HK-2 (cell line): Measurements from ENCODE around the gene C20orf144.

Experiments
- DNase-seq: peaks from one replicate; pipeline ENCODE4 v3.0.0-alpha.2; 2018; ENCODE audit not compliant: unreplicated experiment

Gene C20orf144

DNA sequence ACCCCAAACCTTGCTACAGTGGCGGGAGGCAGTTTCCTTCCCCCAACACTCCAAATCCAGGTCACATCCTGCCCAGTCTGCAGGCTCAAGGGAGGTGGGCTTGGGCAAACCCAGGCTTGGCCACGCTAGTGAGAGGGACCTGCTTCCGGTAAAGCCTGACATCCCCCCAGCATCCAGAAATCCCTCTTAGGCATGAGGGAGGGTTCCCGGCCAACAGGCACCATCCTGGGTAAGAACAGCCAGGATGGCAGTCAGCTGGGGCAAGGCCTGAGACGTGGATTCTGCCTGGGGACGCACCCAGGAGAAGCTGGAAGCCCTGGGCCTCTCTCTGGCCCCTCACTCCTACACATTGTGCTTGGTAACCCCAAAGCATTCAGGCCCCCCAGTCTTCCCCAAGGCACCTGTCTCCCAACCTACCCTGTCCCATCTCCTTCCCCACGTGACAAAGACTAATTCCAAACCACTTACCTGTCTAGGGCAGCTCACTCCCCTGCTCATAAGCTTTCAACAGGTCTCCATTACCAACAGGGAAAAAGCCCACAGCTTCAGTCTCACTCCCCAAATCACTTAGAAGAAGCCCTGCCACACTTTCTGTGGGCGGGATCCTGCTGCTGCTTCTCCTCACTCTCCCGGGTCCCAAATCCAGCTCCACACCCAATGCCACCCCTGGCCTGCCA lies 2.1 kb downstream of the C20orf144 start:
- no peak for DNase-seq

DNA sequence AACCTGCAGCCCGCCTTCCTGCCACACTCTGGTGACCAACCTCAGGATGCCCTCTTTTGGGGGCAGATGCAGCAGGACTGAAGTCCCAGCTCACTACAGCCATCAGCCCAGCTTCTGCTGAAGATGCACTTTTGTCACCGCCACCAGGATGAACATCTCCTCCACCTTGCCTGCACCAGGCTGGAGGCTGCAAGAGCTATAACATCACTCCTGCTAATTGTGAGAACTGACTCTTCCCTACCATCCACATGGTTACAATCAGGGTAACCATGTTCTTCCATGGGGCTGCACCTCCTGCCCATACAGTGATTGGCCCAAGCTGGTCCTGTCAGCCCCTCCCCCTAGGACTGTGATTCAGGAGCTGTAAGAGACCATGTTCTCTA lies 2.6 kb downstream of the C20orf144 start:
- no peak for DNase-seq

GRCh38 chr20:33666293-33667244 lies 4.4 kb downstream of the C20orf144 start, which contains the start of gene ACTL10:
Gene ACTL10 (plus strand): TSS chr20:33666943. CDS start chr20:33667498, 555 bp downstream.
- peak; percentile 100 for DNase-seq

DNA sequence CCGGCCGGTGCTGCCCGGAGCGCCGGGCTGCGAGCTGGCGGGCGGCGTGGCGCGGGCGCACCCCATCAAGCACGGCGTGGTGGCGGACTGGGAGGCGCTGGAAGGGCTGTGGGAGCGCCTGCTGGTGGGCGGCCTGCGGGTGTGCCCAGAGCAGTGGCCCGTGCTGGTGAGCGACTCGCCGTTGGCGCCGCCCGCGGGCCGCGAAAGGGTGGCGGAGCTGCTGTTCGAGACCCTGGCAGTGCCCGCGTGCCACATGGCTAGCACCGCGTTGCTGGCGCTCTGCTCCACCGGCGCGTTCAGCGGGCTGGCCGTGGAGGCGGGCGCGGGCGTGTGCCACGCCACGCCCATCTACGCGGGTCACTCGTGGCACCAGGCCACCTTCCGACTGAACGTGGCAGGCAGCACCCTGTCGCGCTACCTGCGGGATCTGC lies 5.1 kb downstream of the C20orf144 start:
- peak; percentile 81 for DNase-seq

- peak; percentile 93 for DNase-seq
Measured at GRCh38 chr20:33667676-33668465, 5.7 kb downstream of the C20orf144 start.

DNA sequence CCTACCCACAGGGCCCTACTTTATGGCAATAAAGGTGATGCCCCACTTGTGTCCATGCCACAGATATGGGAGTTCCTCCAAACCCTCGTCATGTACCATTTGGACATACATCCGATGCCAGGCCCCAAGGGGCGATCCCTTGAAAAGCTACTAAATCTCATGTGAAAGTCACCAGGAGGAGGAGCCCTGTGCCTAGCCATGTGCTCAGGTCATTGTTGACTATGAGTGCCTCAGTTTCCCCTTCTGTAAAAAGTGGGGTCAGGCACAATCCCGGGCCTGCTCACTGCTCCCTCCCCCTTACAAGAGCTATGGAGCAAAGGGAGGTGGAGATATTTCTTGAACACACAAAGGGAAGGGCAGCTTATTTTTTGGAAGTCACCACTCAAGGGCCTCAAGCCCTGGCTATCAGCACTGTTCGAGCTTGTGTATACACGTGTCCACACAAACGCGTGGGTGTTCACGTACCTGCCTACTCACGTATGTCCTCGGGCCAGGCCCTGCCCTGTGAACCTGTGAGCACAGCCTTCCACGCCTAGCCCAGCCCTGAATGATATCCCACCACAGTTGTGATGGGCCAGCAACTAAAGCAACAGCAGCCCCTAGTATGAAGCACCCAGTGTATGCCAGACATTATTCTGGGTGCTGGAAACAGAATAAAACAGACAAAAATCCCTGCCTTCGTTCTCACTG lies 6.5 kb downstream of the C20orf144 start:
- DNase-seq: no peak

DNA sequence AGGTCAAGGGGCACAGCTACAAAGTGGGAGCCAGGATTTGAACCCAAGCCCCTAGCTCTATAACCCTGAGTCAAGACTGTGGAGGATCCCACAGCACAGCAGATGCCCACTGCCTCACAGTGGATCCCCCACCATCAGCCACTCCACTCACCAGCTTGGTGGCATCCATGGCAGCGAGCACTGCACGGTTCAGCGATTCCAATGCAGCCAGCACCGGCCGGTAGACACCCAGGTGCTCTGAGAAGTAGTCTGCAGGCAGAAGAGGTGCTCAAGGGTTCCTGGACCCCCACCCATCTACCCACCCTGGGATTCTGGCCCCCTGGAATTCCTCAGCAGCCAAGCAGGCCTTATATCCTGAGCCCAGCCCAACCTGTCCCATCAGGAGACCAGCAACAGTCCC lies 7.1 kb downstream of the C20orf144 start:
- DNase-seq: no peak

DNA sequence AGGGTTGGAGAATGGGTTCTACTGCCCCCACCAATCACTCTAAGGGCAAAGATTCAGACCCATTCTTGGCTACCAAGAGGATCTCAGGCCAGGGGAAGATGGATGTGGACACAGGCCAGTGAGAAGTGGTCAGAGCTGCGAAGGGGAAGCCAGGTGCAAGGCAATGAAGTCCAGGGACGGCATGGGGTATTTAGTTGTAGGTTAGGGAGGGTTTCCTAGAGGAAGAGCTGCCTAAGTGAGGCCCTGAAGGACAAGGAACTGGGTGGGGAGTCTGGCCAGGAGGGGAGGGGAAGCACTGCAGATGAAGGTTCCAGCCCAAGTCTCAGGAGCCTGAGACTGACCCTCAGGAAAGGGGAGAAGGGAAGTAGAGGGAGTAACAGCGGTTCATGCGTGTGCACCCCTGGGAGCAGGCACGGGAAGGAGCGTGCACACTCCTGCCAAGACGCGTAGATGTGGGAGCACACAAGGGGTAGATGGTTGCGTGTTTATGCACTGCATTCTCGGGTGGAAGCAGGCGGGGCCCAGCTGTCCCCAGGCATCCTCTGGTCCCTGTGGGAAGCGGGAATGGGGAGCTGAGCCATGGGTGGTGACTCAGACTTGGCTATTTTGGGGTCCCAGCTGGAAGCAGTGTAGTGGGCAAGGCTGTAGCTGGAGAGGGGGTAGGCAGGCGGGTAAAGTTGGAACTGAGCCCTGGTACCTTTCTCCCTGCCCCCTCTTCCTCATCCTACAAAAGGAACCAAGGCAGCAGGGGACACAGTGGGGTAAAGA lies 7.9 kb downstream of the C20orf144 start:
- no peak for DNase-seq

DNA sequence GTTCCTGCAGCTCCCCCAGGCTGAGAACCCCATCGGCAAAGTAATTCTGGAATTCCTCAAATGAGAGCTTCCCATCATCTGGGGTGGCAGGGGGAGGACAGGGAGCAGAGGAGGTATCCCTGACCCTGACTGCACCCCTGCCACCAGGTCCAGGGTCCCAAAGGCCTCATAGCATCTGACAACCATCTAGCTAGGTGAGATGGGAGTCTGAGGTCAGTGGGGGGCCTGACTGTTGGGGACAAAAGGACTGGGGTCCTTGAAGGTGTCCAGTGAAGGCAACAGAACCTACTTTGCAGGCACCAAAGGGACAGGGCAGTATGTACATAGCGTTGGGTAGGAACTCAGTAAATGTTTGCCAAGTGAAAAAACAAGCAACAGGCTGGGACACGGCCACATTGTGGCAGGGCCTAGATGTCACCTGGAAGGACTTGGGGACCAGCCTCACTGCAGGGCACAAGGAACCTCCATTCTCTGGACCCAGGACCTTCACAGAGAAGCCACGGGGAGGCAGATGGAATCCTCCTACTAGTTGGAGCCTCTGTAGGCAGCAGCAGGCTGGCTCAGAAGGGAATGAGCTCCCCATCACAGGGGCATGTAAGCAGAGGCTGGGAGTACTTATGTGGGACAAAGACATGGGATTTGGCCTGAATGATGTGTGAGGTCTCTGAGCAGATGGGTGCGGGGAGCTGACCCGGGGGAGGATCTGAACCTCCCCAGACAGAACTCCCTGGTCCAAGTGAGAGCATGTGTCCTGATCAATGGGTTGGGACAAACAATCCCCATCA lies 8.8 kb downstream of the C20orf144 start:
- no peak for DNase-seq

DNA sequence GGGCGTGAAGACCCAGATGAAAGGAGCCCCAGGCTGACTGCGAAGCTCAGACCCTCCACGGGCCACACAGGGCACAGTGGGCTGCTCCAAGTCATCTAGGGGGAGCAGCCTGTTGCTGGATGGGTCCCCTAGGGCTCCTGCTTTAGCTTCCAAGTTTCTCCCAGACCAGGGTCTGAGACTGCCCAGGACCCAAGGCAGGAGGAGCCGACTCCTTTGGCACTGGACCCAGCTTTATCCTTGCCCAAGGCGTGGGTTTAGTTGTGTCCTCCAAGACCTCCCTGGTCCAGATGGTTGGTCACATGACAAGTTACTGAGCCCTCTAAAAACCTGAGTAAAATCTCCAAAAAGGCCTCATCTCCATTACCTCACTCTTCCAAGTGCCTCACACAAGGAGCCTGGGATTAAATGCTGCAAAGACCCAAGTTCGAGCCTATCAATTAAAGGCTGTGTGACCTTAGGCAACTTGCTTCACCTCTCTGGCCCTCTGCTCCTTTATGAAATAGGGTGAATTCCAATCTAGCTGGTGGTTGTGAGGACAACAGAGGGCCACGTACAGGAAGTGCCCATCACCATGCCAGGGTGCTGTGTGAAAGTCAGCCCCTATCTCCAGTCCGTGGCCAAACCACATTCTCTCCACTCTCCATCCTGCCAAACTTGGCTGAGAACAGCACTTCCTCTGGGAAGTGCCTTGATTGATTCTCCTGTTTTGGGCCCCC lies 9.6 kb downstream of the C20orf144 start:
- DNase-seq: no peak

- no peak for DNase-seq
Measured at GRCh38 chr20:33672426-33673113, 10.4 kb downstream of the C20orf144 start.

GRCh38 chr20:33673114-33673409 lies 10.9 kb downstream of the C20orf144 start:
- DNase-seq: no peak

GRCh38 chr20:33673410-33674293 lies 11.5 kb downstream of the C20orf144 start:
- peak; percentile 64 for DNase-seq

DNA sequence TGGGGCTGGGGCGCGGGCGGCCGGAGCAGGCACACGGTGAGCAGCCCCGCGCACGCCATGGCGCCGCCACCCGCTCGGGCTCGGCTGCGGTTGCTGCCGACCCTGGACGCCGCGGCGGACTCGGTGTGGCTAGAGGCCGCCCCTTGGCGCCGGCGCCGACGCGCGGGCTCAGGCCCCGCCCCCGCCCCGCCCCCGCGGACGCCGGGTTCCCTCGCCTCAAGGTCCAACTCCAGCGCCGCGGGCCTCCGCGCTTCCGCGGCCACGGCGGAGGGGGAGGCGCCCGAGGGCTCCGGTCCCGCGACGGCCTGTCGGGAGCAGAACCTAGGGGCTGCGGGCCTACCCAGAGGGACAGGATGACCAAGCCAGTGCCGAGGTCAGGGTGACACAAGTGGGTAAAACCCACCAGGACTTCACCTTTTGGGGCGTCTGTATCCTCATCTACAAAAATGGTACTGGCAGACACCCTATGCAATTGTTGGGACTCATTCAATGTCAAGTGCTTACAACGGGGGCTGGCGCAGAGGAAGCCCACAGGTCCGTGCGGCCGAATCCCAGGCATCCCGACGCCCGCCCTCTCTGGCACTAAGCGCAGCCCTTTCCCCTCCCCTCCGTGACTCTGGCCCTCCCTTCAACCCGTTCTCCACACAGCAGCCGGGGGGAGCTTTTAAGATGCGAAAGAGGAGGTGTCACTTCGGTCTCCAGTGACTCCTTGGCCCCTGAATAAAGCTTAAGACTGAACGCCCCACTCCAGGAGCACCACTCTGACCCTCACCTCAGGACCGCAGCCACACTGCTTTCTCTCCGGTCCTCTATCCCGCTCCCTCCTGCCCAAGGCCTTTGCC lies 12.4 kb downstream of the C20orf144 start, which contains the start of gene NECAB3:
Gene NECAB3 (minus strand): TSS at position 135 of the 842 bp plus-strand sequence. CDS start 76 bp downstream, at position 59.
- DNase-seq: peak; percentile 86

GRCh38 chr20:33675136-33675959 lies 13.2 kb downstream of the C20orf144 start:
- DNase-seq: no peak

GRCh38 chr20:33676121-33676520 lies 14.0 kb downstream of the C20orf144 start:
- no peak for DNase-seq
